VCaP (cell line): ENCODE data around the gene ZBTB22.

Experiments used
- H3K27ac ChIP-seq: fragments of 450-650 bp; 2 replicates; pipeline ENCODE4 v1.5.1; 2017
- CTCF ChIP-seq: fragments of 450-650 bp; conservative IDR thresholded peaks from 2 replicates; pipeline ENCODE4 v1.5.1; 2017; ENCODE audit warnings: mild to moderate bottlenecking, moderate library complexity

Gene ZBTB22

GRCh38 chr6:33301877-33302276 is 15.7 kb downstream of the ZBTB22 start:
- peak overlapping the region; percentile 99 for H3K27ac ChIP-seq
- TF ChIP-seq CTCF, result no peak

DNA sequence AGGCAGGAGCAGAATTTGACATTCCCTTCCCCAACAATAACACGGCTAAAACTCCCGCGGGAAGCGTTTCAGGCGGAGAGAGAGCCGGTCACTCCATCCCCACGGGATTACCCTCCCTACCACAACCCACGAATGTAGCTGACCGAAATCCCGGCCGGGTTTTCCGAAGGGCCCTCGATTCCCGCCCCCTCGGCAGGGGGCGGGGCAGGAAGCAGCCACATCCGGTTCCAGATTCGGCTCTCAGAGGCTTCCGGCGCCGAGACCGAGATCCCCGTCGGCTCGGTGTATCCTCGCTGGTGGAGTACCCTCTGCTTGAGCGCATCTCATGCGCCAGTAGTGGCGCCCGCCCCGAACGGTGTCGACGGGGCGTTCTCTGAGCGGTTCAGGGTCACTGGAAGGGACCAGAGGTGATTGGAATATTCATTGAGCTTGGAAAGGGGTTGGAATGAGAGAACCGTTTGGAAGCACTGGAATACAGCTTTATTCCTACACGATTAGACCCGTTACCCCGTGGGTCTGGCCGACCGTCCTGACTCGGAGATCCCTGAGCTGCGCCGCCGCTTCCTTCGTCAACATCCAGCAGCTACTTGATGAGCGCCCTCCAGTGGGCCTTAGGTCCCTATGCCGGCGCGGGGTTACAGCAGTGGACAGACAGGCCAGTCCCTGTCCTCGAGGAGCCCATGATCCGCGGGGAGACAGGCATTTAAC is 18.2 kb downstream of the ZBTB22 start:
- TF ChIP-seq CTCF, result peak; percentile 93
- H3K27ac ChIP-seq, result peak overlapping the region; percentile 99

DNA sequence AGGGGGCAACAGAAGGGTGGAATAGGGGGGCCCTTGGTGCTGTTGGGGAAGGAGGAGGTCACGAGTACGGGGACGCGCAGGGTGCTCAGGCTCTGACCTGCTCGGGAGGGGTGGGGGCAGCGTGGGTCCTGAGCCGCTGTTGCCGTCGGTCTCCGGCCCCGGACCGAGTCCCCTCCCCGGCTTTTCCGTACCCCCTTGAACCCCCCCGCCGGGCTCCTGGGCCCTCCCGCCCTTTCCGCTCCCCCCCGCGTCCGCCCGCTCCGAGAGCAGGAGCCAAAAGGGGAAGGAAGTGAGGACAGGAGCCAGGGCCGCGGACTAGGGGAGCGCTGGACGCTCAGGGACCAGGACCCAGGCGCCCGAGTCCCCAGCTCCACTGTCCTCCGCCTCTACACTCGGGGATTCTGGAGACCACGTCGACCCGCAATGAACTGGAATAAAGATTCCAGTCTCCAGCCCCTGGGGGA is 18.7 kb downstream of the ZBTB22 start, which contains the start of gene RGL2:
Gene RGL2 (minus strand): TSS at position 170 of the 464 bp plus-strand sequence. CDS start 332 bp downstream, outside the sequence.
- no peak for TF ChIP-seq CTCF
- peak within 1 kb of the TSS; percentile 99 for H3K27ac ChIP-seq

DNA sequence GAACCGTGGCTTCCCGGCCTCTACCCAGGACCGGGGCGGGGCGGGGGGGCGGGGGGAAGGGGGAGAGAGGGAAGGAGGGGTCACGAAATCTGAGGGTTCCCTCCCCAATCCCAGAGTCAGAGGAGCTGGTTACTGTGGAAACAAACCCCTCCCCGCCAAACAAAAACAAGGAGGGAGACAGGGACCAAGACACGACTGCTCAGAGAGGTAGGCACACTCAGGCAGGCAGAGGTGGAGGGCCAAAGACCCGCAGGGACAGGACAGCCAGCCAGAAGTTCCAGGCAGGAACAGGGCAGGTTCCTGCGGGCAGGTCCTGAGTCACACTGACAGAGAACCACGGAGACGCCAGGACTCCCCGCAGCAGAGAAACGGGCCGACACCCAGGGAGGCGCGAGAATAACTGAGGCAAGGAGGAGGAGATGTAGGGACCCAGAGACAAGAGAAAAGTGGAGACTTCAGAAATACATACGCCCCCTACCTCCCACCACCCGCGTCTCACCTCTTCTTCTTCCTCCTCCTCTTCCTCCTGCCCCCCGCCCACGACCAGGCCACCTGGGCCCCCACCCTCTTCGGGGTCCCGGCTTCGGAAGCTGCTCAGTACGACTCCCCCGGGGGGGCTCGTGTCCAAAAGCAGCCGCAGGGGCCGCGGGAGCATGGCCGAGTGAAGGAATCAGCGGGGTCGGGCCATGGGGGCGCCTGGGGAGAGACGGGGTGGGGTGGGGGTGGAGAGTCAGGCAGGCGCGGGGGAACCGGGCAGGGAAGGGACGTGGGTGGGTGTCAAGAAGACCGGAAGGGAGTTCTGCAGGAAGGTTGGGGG is 19.4 kb downstream of the ZBTB22 start:
- 0 out of 2 replicates have a peak, but pooled peaks have one; percentile 7 for TF ChIP-seq CTCF
- H3K27ac ChIP-seq, result peak overlapping the region; percentile 99

GRCh38 chr6:33297406-33297955 is 20.1 kb downstream of the ZBTB22 start:
- peak overlapping the region; percentile 99 for H3K27ac ChIP-seq

DNA sequence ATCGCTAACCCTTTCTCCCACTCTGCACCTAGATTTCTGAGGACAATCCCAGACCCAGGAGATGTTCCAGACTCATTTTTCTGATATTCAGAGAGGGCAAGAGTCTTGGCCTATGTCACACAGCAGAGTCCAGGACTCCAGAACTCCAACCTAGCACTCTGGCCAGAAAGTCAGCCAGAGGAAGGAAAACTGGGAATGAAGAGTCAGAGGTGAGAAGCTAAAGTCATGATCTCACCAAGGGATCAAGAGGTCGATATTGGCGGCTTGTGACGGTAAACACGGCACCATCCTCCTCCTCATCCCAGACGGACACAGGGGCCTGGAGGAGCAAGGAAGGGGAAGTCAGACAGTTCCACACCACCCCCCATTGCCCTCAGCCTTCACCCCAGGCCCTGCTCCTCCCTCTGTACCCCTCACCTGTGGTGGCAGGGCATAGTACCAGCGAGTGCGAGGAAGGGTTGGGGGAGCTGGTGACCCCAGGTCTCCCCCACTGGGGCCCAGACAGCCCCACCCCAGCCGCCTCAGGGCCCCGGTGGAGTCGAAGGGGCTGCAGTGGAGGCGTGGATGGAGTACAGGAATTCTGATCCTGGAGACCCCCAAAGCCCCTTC is 20.6 kb downstream of the ZBTB22 start:
- TF ChIP-seq CTCF, result no peak
- H3K27ac ChIP-seq, result peak overlapping the region; percentile 99

More at GRCh38 chr6:33297406-33297955, 20.1 kb downstream of the ZBTB22 start:
- TF ChIP-seq CTCF, result no peak
